ENCODE results near the gene KCNK3.

GRCh38 chr2:26683583-26683982 is 8.9 kb upstream of the KCNK3 start:
- TF ChIP-seq, protein P1, sequence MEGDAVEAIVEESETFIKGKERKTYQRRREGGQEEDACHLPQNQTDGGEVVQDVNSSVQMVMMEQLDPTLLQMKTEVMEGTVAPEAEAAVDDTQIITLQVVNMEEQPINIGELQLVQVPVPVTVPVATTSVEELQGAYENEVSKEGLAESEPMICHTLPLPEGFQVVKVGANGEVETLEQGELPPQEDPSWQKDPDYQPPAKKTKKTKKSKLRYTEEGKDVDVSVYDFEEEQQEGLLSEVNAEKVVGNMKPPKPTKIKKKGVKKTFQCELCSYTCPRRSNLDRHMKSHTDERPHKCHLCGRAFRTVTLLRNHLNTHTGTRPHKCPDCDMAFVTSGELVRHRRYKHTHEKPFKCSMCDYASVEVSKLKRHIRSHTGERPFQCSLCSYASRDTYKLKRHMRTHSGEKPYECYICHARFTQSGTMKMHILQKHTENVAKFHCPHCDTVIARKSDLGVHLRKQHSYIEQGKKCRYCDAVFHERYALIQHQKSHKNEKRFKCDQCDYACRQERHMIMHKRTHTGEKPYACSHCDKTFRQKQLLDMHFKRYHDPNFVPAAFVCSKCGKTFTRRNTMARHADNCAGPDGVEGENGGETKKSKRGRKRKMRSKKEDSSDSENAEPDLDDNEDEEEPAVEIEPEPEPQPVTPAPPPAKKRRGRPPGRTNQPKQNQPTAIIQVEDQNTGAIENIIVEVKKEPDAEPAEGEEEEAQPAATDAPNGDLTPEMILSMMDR (conservative IDR thresholded peaks at IDR 0.05; ENCODE audit: low read length) = no peak
- TF ChIP-seq EZH2phosphoT487 (IDR thresholded peaks at IDR 0.05; ENCODE audit: borderline replicate concordance, low read depth, low read length) = no peak
